ENCODE measurements around the gene KBTBD4. TPM values are rescaled to one million over a fixed set of nuclear protein-coding genes. Genes with fewer than 3 reads are reported as not detected.

KBTBD4 gene
- total and polyA plus RNA-seq, 2 of the 13 experiments (the other 11 are each of a cell fraction or from before 2014, with no cell fraction given): 8.5 to 12.8 TPM

DNA sequence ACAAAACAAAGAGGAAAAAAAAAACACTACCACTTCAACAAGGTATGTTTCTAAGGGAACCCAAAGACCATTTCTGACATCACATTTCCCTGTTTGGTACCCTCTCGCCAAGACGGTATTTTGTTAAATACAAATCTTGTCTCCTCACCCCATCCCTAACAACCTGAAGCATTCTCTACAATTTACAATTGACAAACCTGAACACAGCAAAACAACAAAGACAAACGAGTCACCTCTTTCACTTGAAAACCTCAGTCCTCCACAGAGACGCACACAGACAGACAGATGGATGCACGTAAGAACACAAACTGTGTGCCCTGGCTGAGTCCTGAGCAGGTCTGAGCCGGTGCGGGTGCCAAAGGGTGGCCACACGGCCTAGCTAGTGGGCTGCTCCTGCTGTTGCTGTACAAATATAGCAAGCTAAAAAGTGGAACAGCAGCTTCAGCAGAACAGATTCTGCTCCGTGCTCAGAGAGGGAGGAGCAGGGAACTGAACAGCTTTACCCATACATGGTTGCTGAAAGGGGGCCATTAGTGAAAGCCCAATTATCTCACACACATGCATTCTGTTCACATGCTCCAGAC, 54.4 kb downstream of the KBTBD4 start:
- H3K9ac ChIP-seq (ENCODE audit: insufficient read depth, low read depth, low read length): peak overlapping the region; percentile 7; the same call in 1 of the 2 replicates
- ChIA-PET POLR2A (no interaction called here), CTCF (ENCODE audit: low intra/inter-chr PET ratio, low total read pairs) (no interaction called here)
- peaks cover 93% of the 10 kb centered on the region for H3K79me2 ChIP-seq (ENCODE audit: insufficient read depth, low read length)
- intact Hi-C loops (cut with micrococcal nuclease; ENCODE audit: unreplicated experiment): no loop called here
- H2AFZ ChIP-seq (ENCODE audit: low read length): no peak overlapping the region
- H3K27ac ChIP-seq (ENCODE audit: extremely low read length, insufficient read depth, low read length): peak overlapping the region; percentile 3
- H3K36me3 ChIP-seq (replicated peaks in 1 of 2; ENCODE audit: control insufficient read depth in 1 of 2, insufficient read depth in 2 of 2, low read length in 2 of 2): 0 out of 5 replicates have a peak, but pooled peaks cover 2 to 7% of the 10 kb centered on the region in 2 experiments
- H3K4me3 ChIP-seq (replicated peaks in 1 of 3; ENCODE audit: insufficient read depth in 1 of 3, low read depth in 2 of 3, low read length in 3 of 3): no peak overlapping the region
- H3K4me2 ChIP-seq (ENCODE audit: low read depth, low read length): peak overlapping the region; percentile 58
- H3K27me3 ChIP-seq (ENCODE audit: control insufficient read depth in 1 of 2, insufficient read depth in 2 of 2, low read length in 2 of 2): no peaks in the 10 kb centered on the region
- FAIRE-seq (no peak), ATAC-seq (peak; percentile 63), DNase-seq (ENCODE audit: low spot score) (no peak)
- BruUV-seq (replicated peaks): no TSS peak
- peaks cover 72% of the 10 kb centered on the region for H4K20me1 ChIP-seq (ENCODE audit: insufficient read depth, low read length)
- H3K4me1 ChIP-seq (ENCODE audit: insufficient read depth, low read length): peaks cover 56% of the 10 kb centered on the region
- no peak for TF ChIP-seq ATF7 (IDR thresholded peaks at IDR 0.05)
- no peak for TF ChIP-seq ATF7 (CRISPR knock-in tag; IDR thresholded peaks at IDR 0.05)
- TF ChIP-seq, protein P1, sequence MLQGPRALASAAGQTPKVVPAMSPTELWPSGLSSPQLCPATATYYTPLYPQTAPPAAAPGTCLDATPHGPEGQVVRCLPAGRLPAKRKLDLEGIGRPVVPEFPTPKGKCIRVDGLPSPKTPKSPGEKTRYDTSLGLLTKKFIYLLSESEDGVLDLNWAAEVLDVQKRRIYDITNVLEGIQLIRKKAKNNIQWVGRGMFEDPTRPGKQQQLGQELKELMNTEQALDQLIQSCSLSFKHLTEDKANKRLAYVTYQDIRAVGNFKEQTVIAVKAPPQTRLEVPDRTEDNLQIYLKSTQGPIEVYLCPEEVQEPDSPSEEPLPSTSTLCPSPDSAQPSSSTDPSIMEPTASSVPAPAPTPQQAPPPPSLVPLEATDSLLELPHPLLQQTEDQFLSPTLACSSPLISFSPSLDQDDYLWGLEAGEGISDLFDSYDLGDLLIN (CRISPR knock-in tag; IDR thresholded peaks at IDR 0.05; ENCODE audit: borderline replicate concordance): no peak
- no peak for TF ChIP-seq ZBTB37 (CRISPR knock-in tag; IDR thresholded peaks at IDR 0.05)
- TF ChIP-seq ZNF687 (CRISPR knock-in tag; IDR thresholded peaks at IDR 0.05): peak; percentile 24; the same call in 1 of the 2 replicates
- TF ChIP-seq ZNF607 (CRISPR knock-in tag; IDR thresholded peaks at IDR 0.05; ENCODE audit: borderline replicate concordance): no peak
- no peak for TF ChIP-seq KMT2B (CRISPR knock-in tag; IDR thresholded peaks at IDR 0.05)
- no peak for TF ChIP-seq ATF1 (CRISPR knock-in tag; IDR thresholded peaks at IDR 0.05)
- TF ChIP-seq XBP1 (CRISPR knock-in tag; IDR thresholded peaks at IDR 0.05): no peak
- TF ChIP-seq EP300 (IDR thresholded peaks at IDR 0.05; ENCODE audit: low read depth in 2 of 2, low read length in 2 of 2): no peak
- TF ChIP-seq EP300 (CRISPR knock-in tag; IDR thresholded peaks at IDR 0.05; ENCODE audit: borderline replicate concordance): no peak
- TF ChIP-seq XRCC5 (optimal IDR thresholded peaks at IDR 0.05; ENCODE audit: low read length): peak; percentile 40
- TF ChIP-seq HMG20A (CRISPR knock-in tag; IDR thresholded peaks at IDR 0.05; ENCODE audit: borderline replicate concordance): no peak
- peak; percentile 60 for TF ChIP-seq ZNF768 (CRISPR knock-in tag; IDR thresholded peaks at IDR 0.05)
- TF ChIP-seq RORA (CRISPR knock-in tag; IDR thresholded peaks at IDR 0.05): no peak
- 61% methylated on average over 9 of the region's 9 CpGs for WGBS (ENCODE audit: low lambda C conversion rate)
- in situ Hi-C loops (cut with HindIII; ENCODE audit: extremely low pct_ligation_motif_present, low pct_unique_long_range_greater_than_20kb): no loop called here
- no peaks in the 10 kb centered on the region for H3K9me3 ChIP-seq (ENCODE audit: low read length)
